OCI-LY3 (cell line): ENCODE results near the gene NRF1.

Experiments used
- H2AFZ ChIP-seq: fragments of 200-600, 300-600 bp; shearing (Covaris generic); 2 replicates; pipeline ENCODE4 v1.6.0; 2014; ENCODE audit warnings: antibody characterized with exemption, low read depth, low read length
- H3K27ac ChIP-seq: fragments of 200-600, 300-600 bp; sonication (generic); 2 replicates; pipeline ENCODE4 v1.5.1; 2014; ENCODE audit warnings: mild to moderate bottlenecking, low read length, moderate library complexity, mixed read lengths
- H3K27me3 ChIP-seq: fragments of 200-600, 300-600 bp; sonication (generic); 2 replicates; pipeline ENCODE4 v1.6.1; 2014; ENCODE audit warnings: low read depth, low read length, mixed read lengths
- H3K36me3 ChIP-seq: fragments of 200-600, 300-600 bp; sonication (generic); replicated peaks from 2 replicates; pipeline ENCODE3; 2014; ENCODE audit warnings: low read depth, low read length, mixed read lengths
- H3K4me1 ChIP-seq: fragments of 300-600, 200-600 bp; sonication (generic); 2 replicates; pipeline ENCODE4 v1.6.1; 2014; ENCODE audit warnings: low read length, mixed read lengths
- H3K4me2 ChIP-seq: fragments of 200-600, 300-600 bp; sonication (generic); 2 replicates; pipeline ENCODE4 v1.6.1; 2014; ENCODE audit warnings: low read length, mixed read lengths
- H3K4me3 ChIP-seq: fragments of 300-600, 200-600 bp; sonication (generic); 2 replicates; pipeline ENCODE4 v1.5.1; 2014; ENCODE audit warnings: antibody characterized with exemption, mild to moderate bottlenecking, low read length, moderate library complexity
- H3K79me2 ChIP-seq: fragments of 300-600, 200-600 bp; shearing (Covaris generic); 2 replicates; pipeline ENCODE4 v1.6.1; 2014; ENCODE audit warnings: mild to moderate bottlenecking, low read length, mixed read lengths
- H3K9ac ChIP-seq: fragments of 300-600, 200-600 bp; shearing (Covaris generic); 2 replicates; pipeline ENCODE4 v1.6.0; 2014; ENCODE audit warnings: mild to moderate bottlenecking, low read length, moderate library complexity
- H3K9me3 ChIP-seq: fragments of 200-600, 300-600 bp; shearing (Covaris generic); 2 replicates; pipeline ENCODE4 v1.6.1; 2014; ENCODE audit warnings: low read length, mixed read lengths; ENCODE audit not compliant: insufficient read depth
- H4K20me1 ChIP-seq: fragments of 200-600, 300-600 bp; sonication (generic); 2 replicates; pipeline ENCODE4 v1.6.1; 2016; ENCODE audit warnings: low read length, mixed read lengths; ENCODE audit not compliant: insufficient read depth
- CTCF ChIP-seq: fragments of 200-600, 300-600 bp; sonication (generic); IDR thresholded peaks from 2 replicates; pipeline ENCODE4 v1.5.1; 2014; ENCODE audit warnings: antibody characterized with exemption, low read length, low read depth
- EZH2phosphoT487 ChIP-seq: fragments of 200-600 bp; shearing (Covaris generic); IDR thresholded peaks from 2 replicates; pipeline ENCODE4 v1.6.1; 2018; ENCODE audit warnings: antibody characterized with exemption, mixed run types, low read depth

Gene NRF1

DNA sequence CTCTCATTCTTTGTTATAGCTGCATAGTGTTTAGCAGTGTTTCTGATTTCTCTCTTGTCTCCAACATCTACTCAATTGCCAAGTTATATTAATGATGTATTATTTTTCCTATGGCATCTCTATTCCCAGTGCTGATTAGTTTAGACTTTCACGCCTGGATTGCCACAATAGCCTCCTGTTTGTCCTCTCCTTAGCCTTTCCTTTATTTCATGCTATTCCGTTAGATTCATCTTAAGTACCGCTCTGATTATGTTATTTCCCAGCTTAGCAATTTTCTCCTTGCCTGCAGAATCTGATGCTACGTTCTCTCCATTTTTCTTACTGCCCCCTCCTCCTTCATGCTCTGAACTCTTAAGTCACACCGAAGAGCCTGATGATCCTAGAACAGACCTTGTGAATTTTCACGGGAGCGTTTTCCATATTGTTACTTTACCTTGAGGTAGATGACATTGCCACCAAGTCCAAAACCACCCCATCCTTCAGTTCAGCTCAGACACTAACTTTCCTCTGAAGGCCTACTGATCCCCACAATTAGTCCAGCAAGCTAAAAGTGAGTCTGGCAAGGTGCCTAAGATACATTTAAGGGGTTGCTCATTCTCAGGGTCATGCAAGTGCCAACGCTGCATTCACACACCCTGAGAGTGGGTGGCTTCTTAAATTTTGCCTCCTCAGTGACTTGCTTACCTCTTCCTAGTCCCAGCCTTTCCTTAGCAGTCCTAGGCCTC lies 6.6 kb upstream of the NRF1 start:
- Histone ChIP-seq H3K27me3 (no peaks in the 10 kb centered on the region), H3K36me3 (peaks cover 34% of the 10 kb centered on the region), H2AFZ (no peak overlapping the region), H3K9me3 (no peaks in the 10 kb centered on the region), H3K4me3 (no peak overlapping the region), H3K4me2 (no peak overlapping the region), H4K20me1 (peaks cover 8% of the 10 kb centered on the region), H3K4me1 (peaks cover 18% of the 10 kb centered on the region), H3K79me2 (peaks cover 8% of the 10 kb centered on the region), H3K27ac (no peak overlapping the region), H3K9ac (no peak overlapping the region)
- TF ChIP-seq CTCF (no peak), EZH2phosphoT487 (no peak)

GRCh38 chr7:129605960-129606614 lies 5.4 kb upstream of the NRF1 start:
- Histone ChIP-seq H3K4me3 (no peak overlapping the region), H3K4me1 (peaks cover 24% of the 10 kb centered on the region), H3K36me3 (peaks cover 38% of the 10 kb centered on the region), H3K9me3 (no peaks in the 10 kb centered on the region), H3K27ac (no peak overlapping the region), H3K4me2 (no peak overlapping the region), H3K27me3 (no peaks in the 10 kb centered on the region), H2AFZ (no peak overlapping the region), H4K20me1 (peaks cover 8% of the 10 kb centered on the region), H3K9ac (no peak overlapping the region), H3K79me2 (peaks cover 21% of the 10 kb centered on the region)
- TF ChIP-seq CTCF (no peak), EZH2phosphoT487 (no peak)

- Histone ChIP-seq H3K36me3 (peaks cover 38% of the 10 kb centered on the region), H4K20me1 (peaks cover 8% of the 10 kb centered on the region), H3K4me3 (peak overlapping the region; percentile 4; the same call in 1 of the 2 replicates), H3K27me3 (no peaks in the 10 kb centered on the region), H3K9ac (no peak overlapping the region), H3K4me1 (peaks cover 24% of the 10 kb centered on the region), H3K79me2 (peaks cover 24% of the 10 kb centered on the region), H3K9me3 (no peaks in the 10 kb centered on the region), H2AFZ (no peak overlapping the region), H3K27ac (peak overlapping the region; percentile 40), H3K4me2 (peak overlapping the region; percentile 32)
- TF ChIP-seq EZH2phosphoT487 (no peak), CTCF (no peak)
Measured at GRCh38 chr7:129606803-129607202, 4.7 kb upstream of the NRF1 start.

- Histone ChIP-seq H3K4me1 (peaks cover 24% of the 10 kb centered on the region), H3K9ac (no peak overlapping the region), H3K27me3 (no peaks in the 10 kb centered on the region), H3K4me2 (peak overlapping the region; percentile 32; the same call in 1 of the 2 replicates), H3K36me3 (peaks cover 38% of the 10 kb centered on the region), H3K4me3 (no peak overlapping the region), H2AFZ (no peak overlapping the region), H3K27ac (no peak overlapping the region), H3K9me3 (no peaks in the 10 kb centered on the region), H3K79me2 (peaks cover 32% of the 10 kb centered on the region), H4K20me1 (peaks cover 10% of the 10 kb centered on the region)
- peak; percentile 56 for TF ChIP-seq CTCF
- TF ChIP-seq EZH2phosphoT487 = no peak
Measured at GRCh38 chr7:129607471-129608120, 3.9 kb upstream of the NRF1 start.
